Right cardiac atrium (tissue), 5 donors: ENCODE measurements around the gene RNF213. TPM values are rescaled to one million over a fixed set of nuclear protein-coding genes. Genes with fewer than 3 reads are reported as not detected.

Experiments used
- ATAC-seq, 2 donors: fragments of 200-7000 bp; cut with Tn5 transposase; one replicate each; pipeline versions ENCODE4 v1.8.0 to v1.9.1; 2020; ENCODE audit warnings: moderate library complexity in 2 of 2, mild to moderate bottlenecking in 1 of 2
- DNase-seq, 3 donors: peaks; one replicate each; pipeline ENCODE4 v3.0.0-alpha.2; 2020
- H3K27ac ChIP-seq: one replicate; pipeline ENCODE4 v1.5.1; 2013; ENCODE audit warnings: mild to moderate bottlenecking, low read length, control low read depth, moderate library complexity
- H3K27me3 ChIP-seq: one replicate; pipeline ENCODE4 v1.6.1; 2013; ENCODE audit not compliant: control insufficient read depth, insufficient read depth
- H3K4me1 ChIP-seq: one replicate; pipeline ENCODE4 v1.6.1; 2013; ENCODE audit warnings: low read length; ENCODE audit not compliant: control insufficient read depth, insufficient read depth
- H3K4me3 ChIP-seq: one replicate; pipeline ENCODE4 v1.5.1; 2013; ENCODE audit warnings: low read length, control low read depth
- H3K9me3 ChIP-seq: one replicate; pipeline ENCODE4 v1.6.1; 2013; ENCODE audit warnings: low read length; ENCODE audit not compliant: control insufficient read depth
- WGBS: extraction: QIAGEN DNeasy Blood & Tissue Kit; methylation state at CpG from one replicate; pipeline ENCODE4 v1.1.7; 2013; 5-methylcytosine and 5-hydroxymethylcytosine counted together
- intact Hi-C, 4 donors: fragments of 100-400 bp; cut with DNase I; formaldehyde crosslinking; loops; one replicate each; pipeline versions ENCODE4 v1.11.0 to v1.14.0; 2022 to 2023
- polyA plus RNA-seq: library from polyadenylated mRNA; stranded (reverse); fragments of 200-250 nt; gene quantifications from one replicate; pipeline ENCODE4 v1.2.3, GENCODE V29; 2013
- total RNA-seq, 4 donors: library from RNA; stranded (reverse); fragmentation: NEBNext Ultra II Directional; extraction: Animal tissue kit (Norgen Biotek cat#: 25700); gene quantifications; one replicate each; pipeline ENCODE4 v1.2.1, GENCODE V29; 2021
- donor health status: healthy with polysubstance abuse.
- donor health status: DM: no; HTN: yes; CAD: no.
- donor health status: DM: no; HTN: no; CAD: no.
- donor health status: DM: no; HTN: yes; CAD: no; lungs with severe emphysema.
- donor health status: DM: yes; HTN: yes; CAD: no.

RNF213 gene
- total and polyA plus RNA-seq, 5 donors, result 28.7 to 49.7 (median 43.0) TPM

DNA sequence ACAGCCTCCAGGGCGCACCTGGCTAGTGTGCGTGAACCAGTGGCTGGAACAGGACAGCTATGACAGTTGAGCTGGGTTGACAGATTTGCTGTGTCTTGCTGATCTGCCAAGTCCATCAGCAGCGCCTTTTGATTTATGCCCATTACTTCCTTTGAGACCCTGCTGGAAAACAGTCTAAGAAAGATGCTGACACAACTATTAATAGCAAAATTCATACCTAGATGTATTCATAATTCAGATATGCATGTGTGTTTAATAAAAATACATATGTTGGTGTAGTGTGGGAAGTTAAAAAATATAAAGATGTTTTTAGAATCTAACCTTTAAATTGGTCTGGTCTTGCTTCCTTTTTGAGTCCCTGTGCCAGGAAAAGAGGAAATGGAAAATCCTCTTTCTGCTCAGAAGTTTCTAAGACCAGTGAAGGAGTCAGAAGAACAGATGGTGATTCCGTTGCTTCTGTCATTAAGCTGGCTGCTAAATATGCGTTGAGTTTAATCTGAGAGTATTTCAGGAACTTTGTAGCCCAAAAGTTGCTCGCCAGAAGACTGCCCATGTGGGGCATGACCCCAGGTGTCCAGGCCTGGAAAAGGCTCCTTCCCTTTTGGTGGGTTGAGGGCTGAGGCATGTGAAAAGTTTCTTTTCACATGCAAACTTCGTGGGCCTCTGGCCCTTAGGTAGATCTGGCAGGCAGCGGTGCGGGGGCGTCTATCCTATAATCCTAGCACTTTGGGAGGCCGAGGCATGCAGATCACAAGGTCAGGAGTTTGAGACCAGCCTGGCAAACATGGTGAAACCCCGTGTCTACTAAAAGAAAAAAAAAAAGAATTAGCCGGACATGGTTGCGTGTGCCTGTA is 114.3 kb downstream of the RNF213 start:
- Histone ChIP-seq H3K4me3 (no peak overlapping the region), H3K27ac (no peak overlapping the region), H3K4me1 (no peaks in the 10 kb centered on the region), H3K27me3 (no peaks in the 10 kb centered on the region), H3K9me3 (no peaks in the 10 kb centered on the region)
- intact Hi-C loops, result no loop called here
- DNase-seq (no peak), ATAC-seq (no peak)
- WGBS, result 81% methylated on average over 14 of the region's 14 CpGs

DNA sequence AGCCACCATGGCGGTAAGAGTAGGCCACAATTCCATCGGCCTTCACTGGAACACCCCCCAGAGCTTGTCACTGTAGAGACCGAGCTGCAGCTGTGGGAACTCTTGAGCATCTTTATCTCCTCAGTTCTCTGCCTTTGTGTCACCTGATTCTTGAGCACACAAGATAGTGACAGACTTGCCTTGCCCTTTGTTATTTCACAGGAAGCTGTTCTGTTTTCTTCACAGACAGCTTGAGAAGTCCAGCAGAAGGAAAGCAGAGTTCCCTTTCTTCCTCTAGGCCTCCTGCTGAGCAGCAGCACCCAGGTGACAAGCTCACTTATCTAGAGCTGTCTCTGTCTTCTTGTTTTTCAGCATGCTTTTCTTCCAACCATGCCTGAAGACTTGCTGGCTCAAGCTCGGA is 115.9 kb downstream of the RNF213 start:
- no peak overlapping the region for H3K4me3 ChIP-seq
- intact Hi-C loops, result no loop called here
- H3K27me3 ChIP-seq, result no peaks in the 10 kb centered on the region
- H3K4me1 ChIP-seq, result no peaks in the 10 kb centered on the region
- DNase-seq (no peak), ATAC-seq (no peak)
- H3K27ac ChIP-seq, result no peak overlapping the region
- H3K9me3 ChIP-seq, result no peaks in the 10 kb centered on the region
- 85% methylated on average over 4 of the region's 4 CpGs for WGBS

DNA sequence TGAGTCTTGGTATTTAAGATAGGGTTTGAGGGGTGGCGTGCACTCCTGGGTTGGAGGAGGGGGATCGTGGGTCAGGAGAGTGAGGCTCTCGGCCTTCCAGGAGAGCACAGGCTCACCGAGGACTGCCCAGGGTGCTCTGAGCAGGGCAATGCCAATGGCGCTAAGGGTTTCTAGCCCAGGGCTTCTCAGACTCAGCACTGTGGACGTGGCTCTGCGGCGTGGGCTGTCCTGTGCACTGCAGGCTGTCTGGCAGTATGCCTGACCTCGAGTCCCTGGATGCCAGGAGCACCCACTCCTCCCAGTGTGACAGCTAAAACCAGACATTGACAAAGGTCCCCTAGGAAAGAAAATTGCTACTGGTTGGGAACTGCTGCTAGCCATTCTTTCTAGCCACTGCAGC is 117.1 kb downstream of the RNF213 start:
- intact Hi-C loops, result no loop called here
- ATAC-seq (no peak), DNase-seq (no peak)
- H3K4me1 ChIP-seq, result no peaks in the 10 kb centered on the region
- H3K9me3 ChIP-seq, result no peaks in the 10 kb centered on the region
- 94% methylated on average over 9 of the region's 9 CpGs for WGBS
- H3K27me3 ChIP-seq, result no peaks in the 10 kb centered on the region
- H3K27ac ChIP-seq, result no peak overlapping the region
- H3K4me3 ChIP-seq, result no peak overlapping the region

DNA sequence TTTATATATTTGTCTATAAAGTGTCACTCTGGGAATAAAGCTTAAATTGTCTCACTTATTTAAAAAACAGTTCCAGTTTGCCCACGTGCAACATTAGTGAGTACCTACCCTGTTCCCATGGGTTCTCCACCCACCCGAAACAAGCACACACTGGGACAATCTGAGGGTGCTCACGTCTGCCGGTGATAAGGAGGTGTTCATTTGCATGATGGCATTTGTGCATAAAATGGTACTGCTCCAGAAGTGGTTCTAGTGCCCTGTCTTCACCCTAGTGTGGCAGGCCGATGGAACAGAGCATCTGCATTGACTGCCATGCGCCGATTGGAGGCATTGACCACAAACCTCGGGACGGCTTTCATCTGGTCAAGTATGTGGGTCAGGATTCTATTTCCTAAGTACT is 118.7 kb downstream of the RNF213 start:
- ATAC-seq, result no peak
- Histone ChIP-seq H3K4me3 (no peak overlapping the region), H3K4me1 (no peaks in the 10 kb centered on the region), H3K27ac (no peak overlapping the region), H3K9me3 (no peaks in the 10 kb centered on the region), H3K27me3 (no peaks in the 10 kb centered on the region)
- intact Hi-C loops, result no loop called here
- 69% methylated on average over 9 of the region's 9 CpGs for WGBS
- no peak for DNase-seq

DNA sequence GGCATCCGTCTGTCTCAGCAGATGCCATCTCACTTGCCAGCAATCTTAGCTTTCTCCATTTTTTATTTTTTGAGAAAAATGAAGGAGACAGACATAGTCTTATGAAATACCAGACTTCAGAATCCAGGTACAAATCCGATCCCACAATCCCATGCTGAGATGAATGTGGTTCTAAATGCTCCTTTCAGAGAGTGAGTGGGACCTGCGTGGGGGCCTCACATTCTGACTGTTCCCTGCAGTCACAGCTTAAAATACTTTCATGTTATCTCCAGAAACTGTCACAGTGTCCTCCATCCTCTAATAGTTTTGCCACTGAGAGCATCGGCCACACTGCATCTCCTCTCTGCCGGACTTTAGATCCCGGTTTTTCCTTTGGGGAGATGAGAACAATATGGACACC is 119.4 kb downstream of the RNF213 start:
- DNase-seq (no peak), ATAC-seq (no peak)
- Histone ChIP-seq H3K9me3 (no peaks in the 10 kb centered on the region), H3K27me3 (no peaks in the 10 kb centered on the region), H3K4me3 (no peak overlapping the region), H3K4me1 (no peaks in the 10 kb centered on the region), H3K27ac (no peak overlapping the region)
- 88% methylated on average over 6 of the region's 6 CpGs for WGBS
- intact Hi-C loops, result no loop called here

DNA sequence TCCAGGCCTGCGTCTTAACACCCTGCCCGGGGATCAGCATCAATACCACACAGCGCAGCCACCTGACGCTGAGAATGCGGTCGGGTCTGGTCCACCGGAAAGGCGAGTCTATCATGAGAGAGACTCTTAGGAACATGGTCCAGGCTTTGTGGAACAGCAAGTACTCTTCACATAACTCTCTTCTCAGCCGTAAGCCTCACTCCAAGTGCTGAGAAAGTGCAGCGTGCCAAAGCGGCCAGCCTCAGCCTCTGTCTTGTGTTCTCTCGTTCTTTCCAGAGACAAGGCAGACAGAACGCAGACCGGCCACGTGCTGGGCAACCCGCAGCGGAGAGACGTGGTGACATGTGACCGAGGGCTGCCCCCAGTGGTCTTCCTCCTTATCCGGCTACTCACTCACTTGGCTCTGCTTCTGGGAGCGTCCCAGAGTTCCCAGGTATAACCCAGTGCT is 119.9 kb downstream of the RNF213 start:
- H3K27me3 ChIP-seq, result no peaks in the 10 kb centered on the region
- intact Hi-C loops, result no loop called here
- H3K27ac ChIP-seq, result no peak overlapping the region
- H3K4me1 ChIP-seq, result no peaks in the 10 kb centered on the region
- ATAC-seq (no peak), DNase-seq (no peak)
- 88% methylated on average over 21 of the region's 21 CpGs for WGBS
- H3K4me3 ChIP-seq, result no peak overlapping the region
- no peaks in the 10 kb centered on the region for H3K9me3 ChIP-seq

DNA sequence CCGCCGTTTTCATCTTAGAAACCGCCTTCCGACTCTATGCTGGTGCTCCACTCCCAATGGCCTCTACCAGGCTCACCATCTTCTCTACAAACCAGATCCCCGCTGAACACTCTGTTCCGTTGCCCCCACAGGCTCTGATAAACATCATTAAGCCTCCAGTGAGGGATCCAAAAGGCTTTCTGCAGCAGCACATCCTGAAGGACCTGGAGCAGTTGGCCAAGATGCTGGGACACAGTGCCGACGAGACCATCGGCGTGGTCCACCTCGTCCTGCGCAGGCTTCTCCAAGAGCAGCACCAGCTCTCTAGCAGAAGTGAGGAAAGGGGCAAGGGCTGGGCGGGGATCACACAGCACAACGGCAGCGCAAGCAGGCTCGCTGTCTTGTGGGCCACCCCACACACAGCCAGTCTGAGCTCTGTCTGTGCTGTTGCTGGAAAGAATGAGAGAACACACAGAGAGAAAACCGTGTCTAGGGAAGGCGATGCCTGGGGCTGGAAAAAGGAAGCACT is 120.8 kb downstream of the RNF213 start:
- H3K27me3 ChIP-seq, result no peaks in the 10 kb centered on the region
- H3K4me3 ChIP-seq, result no peak overlapping the region
- ATAC-seq (no peak), DNase-seq (no peak)
- no peak overlapping the region for H3K27ac ChIP-seq
- no peaks in the 10 kb centered on the region for H3K9me3 ChIP-seq
- intact Hi-C loops, result no loop called here
- no peaks in the 10 kb centered on the region for H3K4me1 ChIP-seq
- 96% methylated on average over 18 of the region's 18 CpGs for WGBS

DNA sequence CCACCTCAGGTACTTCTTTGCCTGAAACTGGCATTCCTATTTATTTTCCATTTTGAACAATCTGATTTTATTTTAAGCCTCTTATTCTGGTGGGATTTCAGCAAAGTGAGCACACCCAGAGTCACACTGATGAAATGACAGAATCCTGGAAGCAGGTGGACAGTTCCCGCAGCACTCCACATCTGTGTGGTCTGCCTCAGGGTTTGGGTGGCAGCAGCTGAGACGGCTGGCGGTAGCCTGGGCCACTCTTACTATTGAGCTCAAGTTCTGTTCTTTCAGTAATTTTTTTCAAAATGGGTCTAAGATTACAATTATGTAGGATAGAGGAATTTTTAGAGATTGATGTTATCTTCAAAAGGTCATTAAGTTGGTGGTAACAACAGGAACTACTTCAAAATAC is 121.8 kb downstream of the RNF213 start:
- H3K27ac ChIP-seq, result no peak overlapping the region
- H3K9me3 ChIP-seq, result no peaks in the 10 kb centered on the region
- no peak for ATAC-seq
- DNase-seq, result no peak
- H3K4me3 ChIP-seq, result no peak overlapping the region
- intact Hi-C loops, result no loop called here
- WGBS, result 93% methylated on average over 3 of the region's 3 CpGs
- H3K27me3 ChIP-seq, result no peaks in the 10 kb centered on the region
- H3K4me1 ChIP-seq, result no peaks in the 10 kb centered on the region

DNA sequence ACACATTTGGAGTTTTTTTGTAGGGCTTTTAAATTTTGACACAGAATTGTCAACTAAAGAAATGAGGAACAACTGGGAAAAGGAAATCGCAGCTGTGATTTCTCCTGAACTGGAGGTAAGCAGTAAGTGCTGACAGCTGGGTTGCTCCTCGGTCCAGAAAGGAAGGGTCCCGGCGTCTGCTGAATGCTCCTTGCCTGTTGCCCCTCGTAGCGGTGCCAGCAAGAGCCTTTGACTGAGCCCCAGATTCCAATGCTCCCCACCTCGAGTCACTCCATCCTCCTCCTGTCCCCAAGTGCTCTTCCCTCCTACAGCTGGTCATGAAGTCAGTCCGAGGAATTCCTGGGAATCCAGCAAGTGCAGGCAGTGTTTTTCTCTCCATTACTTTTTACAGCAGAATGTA is 122.3 kb downstream of the RNF213 start:
- H3K4me1 ChIP-seq, result no peaks in the 10 kb centered on the region
- ATAC-seq (no peak), DNase-seq (no peak)
- no peaks in the 10 kb centered on the region for H3K27me3 ChIP-seq
- H3K4me3 ChIP-seq, result no peak overlapping the region
- intact Hi-C loops, result no loop called here
- H3K9me3 ChIP-seq, result no peaks in the 10 kb centered on the region
- no peak overlapping the region for H3K27ac ChIP-seq
- WGBS, result 81% methylated on average over 8 of the region's 8 CpGs

DNA sequence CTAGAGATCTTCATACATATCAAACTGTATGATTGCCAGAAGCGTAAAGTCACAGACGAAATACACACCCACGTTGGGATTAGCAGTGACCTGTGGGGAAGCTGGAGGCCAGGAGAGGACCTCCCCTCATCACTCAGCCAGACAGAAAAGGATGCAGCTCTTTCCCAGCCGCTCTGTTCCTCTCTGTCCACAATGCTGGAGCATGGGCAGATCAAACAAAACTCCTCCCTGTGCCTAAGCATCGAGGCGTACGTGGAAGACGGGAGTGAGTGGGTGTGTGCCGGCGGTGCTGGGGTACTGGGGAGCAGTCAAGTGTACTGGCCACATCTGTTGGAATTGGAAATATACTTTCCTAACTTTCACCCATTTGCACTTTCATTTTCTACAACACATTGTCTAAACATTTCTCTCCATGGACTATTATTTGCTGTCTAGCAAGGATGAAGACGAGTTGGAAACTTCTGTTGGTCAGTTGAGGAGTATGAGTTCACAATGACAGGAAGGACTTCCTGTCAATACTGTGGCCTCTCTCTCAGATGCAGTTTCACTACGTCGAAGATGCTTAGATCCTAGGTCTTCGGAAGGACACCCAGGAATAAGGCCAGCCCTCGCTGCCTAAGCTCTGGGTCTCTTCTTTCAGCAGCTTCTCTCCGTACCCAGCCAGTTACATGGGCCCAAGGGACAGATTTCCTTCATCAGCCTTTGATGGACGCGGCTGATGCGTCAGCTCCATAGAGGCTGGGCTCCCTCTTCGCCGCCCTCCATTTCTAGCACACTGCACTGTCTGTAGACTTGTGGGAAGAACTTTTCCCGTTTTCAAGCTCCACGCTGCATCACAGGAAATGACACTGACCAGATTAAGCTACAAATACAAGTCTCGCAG is 123.7 kb downstream of the RNF213 start:
- no peaks in the 10 kb centered on the region for H3K9me3 ChIP-seq
- H3K4me1 ChIP-seq, result no peaks in the 10 kb centered on the region
- H3K4me3 ChIP-seq, result no peak overlapping the region
- 79% methylated on average over 24 of the region's 24 CpGs for WGBS
- intact Hi-C loops, result no loop called here
- DNase-seq (no peak), ATAC-seq (no peak)
- H3K27me3 ChIP-seq, result no peaks in the 10 kb centered on the region
- no peak overlapping the region for H3K27ac ChIP-seq

DNA sequence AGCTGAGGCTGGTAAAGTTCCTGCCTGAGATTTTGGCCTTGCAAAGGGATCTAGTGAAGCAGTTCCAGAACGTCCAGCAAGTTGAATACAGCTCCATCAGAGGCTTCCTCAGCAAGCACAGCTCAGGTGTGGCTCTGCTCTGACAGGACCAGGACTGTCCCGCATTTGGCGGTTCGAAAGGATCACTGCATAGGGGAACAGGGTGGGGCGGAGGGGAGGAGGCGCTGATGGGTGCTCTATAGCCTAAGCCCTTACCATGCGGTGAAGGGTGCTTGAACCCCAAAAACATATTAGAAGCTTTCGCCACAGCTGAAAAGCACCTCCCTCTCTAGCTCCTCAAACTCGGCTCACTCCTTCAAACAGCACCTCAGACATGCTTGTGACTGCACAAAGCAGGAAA is 124.4 kb downstream of the RNF213 start:
- no peak overlapping the region for H3K27ac ChIP-seq
- DNase-seq, result no peak
- intact Hi-C loops, result no loop called here

More for the DNA sequence above, 124.4 kb downstream of the RNF213 start:
- no peak overlapping the region for H3K4me3 ChIP-seq
- H3K9me3 ChIP-seq, result no peaks in the 10 kb centered on the region
- 95% methylated on average over 9 of the region's 9 CpGs for WGBS
- no peaks in the 10 kb centered on the region for H3K4me1 ChIP-seq
- H3K27me3 ChIP-seq, result no peaks in the 10 kb centered on the region
- ATAC-seq, result no peak
